GM12874 (cell line): Measurements from ENCODE around the gene LDLRAD4.

ENCODE experiments used
- TF ChIP-seq, protein P1 (sequence below): IDR thresholded peaks from 2 replicates; pipeline ENCODE4 v1.5.1; 2011; ENCODE audit warnings: low read depth, mild to moderate bottlenecking, control low read depth, low read length, moderate library complexity; ENCODE audit not compliant: insufficient read depth

Gene LDLRAD4

DNA sequence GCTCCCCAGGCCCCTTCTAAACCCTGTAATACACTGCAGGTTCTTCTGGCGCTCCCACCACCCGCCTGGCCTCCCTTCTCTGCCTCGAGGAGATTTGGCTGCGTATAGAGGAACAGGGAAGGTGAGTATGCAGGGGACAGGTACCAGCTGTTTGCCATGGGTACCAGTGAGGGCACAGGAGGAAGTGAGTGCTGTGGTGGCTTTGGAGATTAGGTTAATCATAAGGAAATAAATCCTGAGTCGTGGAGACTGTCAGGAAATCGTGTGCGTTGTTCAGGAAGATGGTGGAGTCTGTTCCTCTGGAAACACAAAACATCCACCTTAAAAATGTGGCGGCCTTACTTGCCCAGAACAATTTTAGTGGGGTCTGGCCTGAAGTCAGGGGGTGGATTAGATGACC, 277.4 kb downstream of the LDLRAD4 start:
- TF ChIP-seq, protein P1, sequence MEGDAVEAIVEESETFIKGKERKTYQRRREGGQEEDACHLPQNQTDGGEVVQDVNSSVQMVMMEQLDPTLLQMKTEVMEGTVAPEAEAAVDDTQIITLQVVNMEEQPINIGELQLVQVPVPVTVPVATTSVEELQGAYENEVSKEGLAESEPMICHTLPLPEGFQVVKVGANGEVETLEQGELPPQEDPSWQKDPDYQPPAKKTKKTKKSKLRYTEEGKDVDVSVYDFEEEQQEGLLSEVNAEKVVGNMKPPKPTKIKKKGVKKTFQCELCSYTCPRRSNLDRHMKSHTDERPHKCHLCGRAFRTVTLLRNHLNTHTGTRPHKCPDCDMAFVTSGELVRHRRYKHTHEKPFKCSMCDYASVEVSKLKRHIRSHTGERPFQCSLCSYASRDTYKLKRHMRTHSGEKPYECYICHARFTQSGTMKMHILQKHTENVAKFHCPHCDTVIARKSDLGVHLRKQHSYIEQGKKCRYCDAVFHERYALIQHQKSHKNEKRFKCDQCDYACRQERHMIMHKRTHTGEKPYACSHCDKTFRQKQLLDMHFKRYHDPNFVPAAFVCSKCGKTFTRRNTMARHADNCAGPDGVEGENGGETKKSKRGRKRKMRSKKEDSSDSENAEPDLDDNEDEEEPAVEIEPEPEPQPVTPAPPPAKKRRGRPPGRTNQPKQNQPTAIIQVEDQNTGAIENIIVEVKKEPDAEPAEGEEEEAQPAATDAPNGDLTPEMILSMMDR = no peak

DNA sequence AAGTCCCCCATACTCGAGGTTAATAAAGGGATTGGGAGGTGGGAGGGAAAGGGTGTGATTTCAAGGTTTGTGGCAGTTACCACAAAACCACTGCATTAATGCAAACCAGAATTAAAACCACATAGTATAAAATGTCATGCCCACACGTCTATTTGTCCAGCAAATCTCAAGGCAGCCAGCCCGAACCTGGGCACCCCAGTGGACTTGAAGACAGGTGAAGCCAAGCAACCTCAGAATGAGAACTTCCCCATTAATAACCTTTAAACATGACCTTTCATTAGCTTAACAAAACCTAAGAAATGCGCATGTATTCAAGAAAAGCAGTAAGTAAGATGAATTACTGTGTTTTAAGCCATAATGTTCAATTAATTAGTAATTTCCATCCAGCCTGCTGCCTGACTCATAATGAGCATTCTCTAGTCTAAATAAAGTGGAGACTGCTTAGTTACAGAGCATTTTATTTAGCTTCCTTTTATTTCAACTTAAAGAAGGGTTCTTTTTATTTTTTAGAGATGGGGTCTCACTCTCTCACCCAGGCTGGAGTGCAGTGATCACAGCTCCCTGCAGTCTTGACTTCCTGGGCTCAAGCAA, 278.2 kb downstream of the LDLRAD4 start:
- TF ChIP-seq, protein P1 = no peak

DNA sequence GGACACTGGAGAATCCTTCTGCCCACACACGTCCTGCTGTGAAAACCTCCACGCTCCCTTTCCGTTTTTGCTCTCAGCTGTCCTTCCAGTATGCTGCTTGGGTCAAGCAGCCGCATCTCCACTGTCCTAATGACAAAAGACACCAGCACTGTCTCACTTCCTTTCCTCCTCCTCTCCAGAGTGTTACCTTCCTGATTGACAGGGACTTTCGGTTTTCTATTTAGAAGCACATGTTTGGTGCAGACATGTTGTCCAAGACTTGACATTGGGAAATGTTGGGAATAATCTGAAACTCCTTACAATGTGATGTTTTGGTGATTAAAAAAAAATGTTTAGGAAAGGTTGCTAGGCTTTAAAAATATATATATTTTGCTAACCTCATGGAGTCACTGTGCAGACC, 281.2 kb downstream of the LDLRAD4 start:
- TF ChIP-seq, protein P1 = no peak

DNA sequence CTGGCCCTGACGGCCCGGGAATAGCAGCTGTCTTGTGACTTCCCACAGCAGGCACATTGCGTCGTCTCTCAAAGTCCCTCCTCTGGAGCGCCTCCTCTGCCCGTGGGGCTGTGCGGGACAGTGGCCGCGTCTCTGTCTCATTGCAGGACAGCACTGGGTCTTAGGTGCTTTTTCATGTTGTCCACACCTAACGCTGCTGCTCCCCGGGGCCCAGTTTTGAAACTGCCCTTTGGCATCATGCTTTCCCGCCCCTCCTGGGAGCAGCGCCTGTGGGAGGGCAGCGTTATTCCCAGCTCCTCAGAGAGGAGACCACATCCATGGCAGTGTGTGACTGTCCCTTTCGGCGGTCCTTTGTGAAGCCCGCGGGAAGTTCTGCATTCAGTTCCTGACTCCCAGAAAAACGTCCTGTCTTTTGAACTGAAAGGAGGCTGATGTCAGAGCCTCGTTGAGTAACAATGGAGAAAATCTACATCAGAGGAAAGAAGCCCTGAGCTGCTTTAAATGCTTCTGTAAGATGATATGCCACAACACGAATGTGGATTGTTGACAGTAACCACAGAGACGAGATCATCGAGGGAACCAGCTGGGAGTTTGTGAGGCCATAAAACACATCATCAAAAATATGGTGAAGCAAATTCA, 281.8 kb downstream of the LDLRAD4 start:
- TF ChIP-seq, protein P1 = no peak

DNA sequence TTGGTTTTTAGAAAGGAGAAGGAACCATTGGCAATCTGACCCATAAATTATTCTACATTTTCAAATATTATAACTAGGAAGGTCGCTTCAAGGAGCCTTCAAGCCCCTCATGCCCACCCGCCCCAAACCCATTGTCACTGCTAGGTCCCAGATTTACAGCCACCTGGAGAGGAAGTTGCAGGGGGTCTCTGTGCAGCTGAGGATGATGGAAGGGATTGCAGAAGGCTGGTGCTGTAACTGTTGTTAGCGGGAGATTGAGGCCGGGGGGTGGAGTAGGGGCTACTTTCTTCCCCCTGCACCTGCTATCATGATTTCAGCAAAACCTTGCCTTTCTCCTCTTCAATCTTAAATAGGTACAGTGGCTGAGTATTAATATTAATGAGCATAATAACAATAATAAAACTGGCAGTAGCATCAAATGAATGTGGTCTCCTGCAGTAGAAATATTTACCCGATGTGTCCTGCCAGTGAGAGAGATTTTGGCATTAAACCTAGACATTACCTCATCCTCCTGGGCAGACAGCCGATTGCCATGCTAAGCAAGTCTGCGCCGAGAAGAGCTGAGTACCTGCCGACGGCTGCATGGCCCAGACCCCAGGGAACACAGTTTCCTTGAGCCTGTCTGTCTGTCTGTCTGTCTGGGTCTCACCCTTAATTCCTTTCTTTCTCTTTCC, 282.4 kb downstream of the LDLRAD4 start:
- TF ChIP-seq, protein P1 = no peak

DNA sequence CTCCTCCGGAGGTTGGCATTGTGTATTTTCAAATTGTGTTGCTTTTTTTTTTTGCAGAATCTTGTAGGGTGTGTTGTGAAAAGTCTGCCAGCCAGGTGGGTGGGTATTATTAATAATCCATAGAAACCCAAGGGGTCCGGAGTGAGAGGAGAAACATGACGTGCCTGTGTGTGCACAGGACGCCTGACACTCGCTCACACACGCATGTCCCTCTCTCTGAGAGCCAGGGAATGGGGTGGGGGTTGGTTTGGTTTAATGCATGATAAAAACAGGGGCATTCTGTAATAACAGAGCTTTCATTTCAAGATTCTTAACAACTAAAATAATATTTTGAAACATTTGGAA, 283.0 kb downstream of the LDLRAD4 start:
- TF ChIP-seq, protein P1 = no peak

DNA sequence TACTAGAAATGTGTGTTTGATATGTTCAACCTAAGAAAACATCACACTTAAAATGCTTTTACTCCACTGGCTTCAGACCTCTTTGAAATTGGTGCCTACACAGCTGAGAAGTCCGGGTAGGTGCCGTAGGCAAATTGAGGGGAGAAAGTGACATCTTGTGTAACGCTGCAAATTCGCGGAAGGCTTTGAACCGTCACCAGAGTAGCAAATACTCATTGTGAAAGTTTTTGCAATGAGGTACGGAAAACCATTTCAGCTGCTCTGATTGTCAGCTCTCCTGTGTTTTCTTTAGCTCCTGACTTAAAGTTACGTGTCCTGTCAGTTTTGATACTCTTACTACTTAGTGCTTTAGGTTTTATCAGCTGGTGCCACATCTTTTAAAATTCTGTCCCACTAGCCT, 283.3 kb downstream of the LDLRAD4 start:
- TF ChIP-seq, protein P1 = no peak
